Endothelial cell of umbilical vein (primary cell): ENCODE data around the gene TTK.
"Not testable (repeated sequence)": the region's sequence is repeated elsewhere in the genome, so short reads cannot be mapped to it uniquely, and the experiment has no call there.

Source experiments
- CTCF ChIP-seq, 2 donors: IDR thresholded peaks; 1 replicate in 1 of 2; 2 replicates in 1 of 2; pipeline ENCODE4 v1.5.1; 2011; ENCODE audit warnings: low read length in 2 of 2, mild to moderate bottlenecking in 2 of 2, moderate library complexity in 2 of 2, control low read depth in 1 of 2, inconsistent platforms in 1 of 2, low read depth in 1 of 2; ENCODE audit not compliant: insufficient read depth in 1 of 2; ENCODE audit errors: extremely low read depth in 1 of 2
- EZH2 ChIP-seq: IDR thresholded peaks from 2 replicates; pipeline ENCODE4 v1.6.1; 2012; ENCODE audit warnings: borderline replicate concordance, low read depth, mild to moderate bottlenecking, moderate library complexity, low read length, inconsistent platforms; ENCODE audit not compliant: severe bottlenecking
- MAX ChIP-seq: IDR thresholded peaks from 2 replicates; pipeline ENCODE4 v1.6.1; 2011; ENCODE audit not compliant: insufficient read depth, insufficient read length
- POLR2A ChIP-seq: IDR thresholded peaks from 2 replicates; pipeline ENCODE4 v1.6.1; 2012; ENCODE audit warnings: low read depth, mild to moderate bottlenecking, control low read depth, low read length

- TF ChIP-seq MAX; EZH2; POLR2A; CTCF (IDR thresholded peaks at IDR 0.05; ENCODE audit: extremely low read depth in 1 of 2, insufficient read depth in 1 of 2, low read depth in 1 of 2, low read length in 2 of 2): not testable (repeated sequence)
These were observed 63.7 kb downstream of the TTK start for GRCh38 chr6:80068146-80068545.
